ENCODE measurements around the gene RBM39. TPM values are rescaled to one million over a fixed set of nuclear protein-coding genes. Genes with fewer than 3 reads are reported as not detected.

RBM39 gene
- total and polyA plus RNA-seq, 2 experiments from 2014 or later: 259 to 413 TPM

GRCh38 chr20:35741892-35742740 is at the start of gene RBM39 (continued):
- TF ChIP-seq JUNB (IDR thresholded peaks at IDR 0.05; ENCODE audit: unreplicated experiment): no peak

GRCh38 chr20:35791821-35792220 is 49.8 kb upstream of the RBM39 start:
- no peak for ATAC-seq
- no peaks in the 10 kb centered on the region for H3K36me3 Mint-ChIP-seq (ENCODE audit: low read depth)
- H3K27me3 Mint-ChIP-seq (ENCODE audit: insufficient read depth, low read depth, poor library complexity): peaks cover 8% of the 10 kb centered on the region
- H3K4me1 Mint-ChIP-seq: no peaks in the 10 kb centered on the region
- H3K4me3 Mint-ChIP-seq: no peak overlapping the region
- H3K27me3 ChIP-seq (ENCODE audit: insufficient read depth): no peaks in the 10 kb centered on the region
- H3K79me2 ChIP-seq (replicated peaks; ENCODE audit: insufficient read depth): peaks cover 88% of the 10 kb centered on the region
- H3K27ac Mint-ChIP-seq: no peak overlapping the region; the same call in 1 of the 2 replicates
- H4K20me1 ChIP-seq (replicated peaks; ENCODE audit: insufficient read depth): peaks cover 25% of the 10 kb centered on the region
- H3K4me1 ChIP-seq (ENCODE audit: insufficient read depth): no peaks in the 10 kb centered on the region
- H3K27ac ChIP-seq (ENCODE audit: low read depth): no peak overlapping the region
- no peaks in the 10 kb centered on the region for H3K9me3 Mint-ChIP-seq
- no peak for DNase-seq (ENCODE audit: low spot score)
- H3K36me3 ChIP-seq (ENCODE audit: insufficient read depth): no peaks in the 10 kb centered on the region
- H3F3A ChIP-seq (replicated peaks; ENCODE audit: low read depth): 0 out of 2 replicates have a peak, but pooled peaks cover 2% of the 10 kb centered on the region
- no peaks in the 10 kb centered on the region for H3K9me2 ChIP-seq (ENCODE audit: insufficient read depth)
- H2AFZ ChIP-seq: no peak overlapping the region
- H3K4me2 ChIP-seq: no peak overlapping the region
- no peak overlapping the region for H3K4me3 ChIP-seq
- no peak for TF ChIP-seq EZH2phosphoT487 (IDR thresholded peaks at IDR 0.05; ENCODE audit: unreplicated experiment)
- TF ChIP-seq NANOG (IDR thresholded peaks at IDR 0.05; ENCODE audit: borderline replicate concordance): no peak
- TF ChIP-seq ETS1 (IDR thresholded peaks at IDR 0.05): no peak
- TF ChIP-seq CTCF (conservative IDR thresholded peaks at IDR 0.05; ENCODE audit: low read depth in 2 of 2): no peak
- no peak for TF ChIP-seq POLR2AphosphoS5 (IDR thresholded peaks at IDR 0.05; ENCODE audit: low read depth)
- no peak for TF ChIP-seq ZNF331 (CRISPR knock-in tag; IDR thresholded peaks at IDR 0.05; ENCODE audit: low read depth)
- no peak for TF ChIP-seq EZH2 (IDR thresholded peaks at IDR 0.05; ENCODE audit: low read depth, unreplicated experiment)
- TF ChIP-seq JUNB (IDR thresholded peaks at IDR 0.05; ENCODE audit: unreplicated experiment): no peak
- no peak for TF ChIP-seq ZNF114 (CRISPR knock-in tag; IDR thresholded peaks at IDR 0.05)
- TF ChIP-seq ZNF462 (CRISPR knock-in tag; IDR thresholded peaks at IDR 0.05): no peak
- TF ChIP-seq STAT1 (IDR thresholded peaks at IDR 0.05; ENCODE audit: unreplicated experiment): no peak
- TF ChIP-seq CREB1 (CRISPR knock-in tag; IDR thresholded peaks at IDR 0.05; ENCODE audit: low read depth): no peak

All from GM23338 (cell line).